ENCODE measurements around the gene ALPP.
"Not testable (repeated sequence)": the region's sequence is repeated elsewhere in the genome, so short reads cannot be mapped to it uniquely, and the experiment has no call there.

The ALPP gene

GRCh38 chr2:232364806-232365594, 13.6 kb upstream of the ALPP start:
- not testable (repeated sequence) for DNase-seq

- no peak for DNase-seq
Observed at GRCh38 chr2:232365621-232366321, 12.8 kb upstream of the ALPP start.

- DNase-seq, result not testable (repeated sequence)
Observed at GRCh38 chr2:232366461-232366860, 12.1 kb upstream of the ALPP start.

GRCh38 chr2:232367016-232367415, 11.5 kb upstream of the ALPP start:
- no peak for DNase-seq

DNA sequence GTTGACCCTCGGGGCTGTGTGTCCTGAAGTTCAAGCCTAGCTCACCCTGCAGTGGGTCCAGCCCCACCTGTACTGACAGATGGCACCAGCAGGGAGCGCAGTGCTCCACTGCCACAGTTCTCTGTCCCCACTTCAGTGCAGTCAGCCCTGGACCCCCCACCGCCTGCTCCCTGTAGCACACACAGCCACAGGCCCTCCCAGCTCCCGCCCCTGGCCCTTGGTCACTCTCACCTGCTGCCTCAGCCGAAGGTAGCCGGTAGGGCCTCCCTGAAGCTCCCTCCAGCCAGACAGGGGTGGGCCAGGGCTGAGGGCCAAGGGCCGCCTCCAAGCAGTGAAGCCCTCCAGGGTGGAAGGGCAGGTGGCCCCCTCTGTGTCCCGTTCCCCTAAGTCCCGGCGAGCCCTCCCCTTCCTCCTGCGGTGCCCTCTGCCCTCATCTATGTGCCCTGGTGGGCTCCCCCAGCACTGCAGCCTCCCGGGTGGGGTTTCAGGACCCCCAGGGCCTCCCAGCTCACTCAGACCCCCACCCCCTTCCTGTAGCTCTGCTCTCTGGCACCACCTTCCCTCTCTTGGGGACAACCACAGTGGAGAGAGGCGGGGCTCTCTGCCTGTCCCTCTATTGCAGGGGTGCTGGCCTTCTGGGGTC, 10.8 kb upstream of the ALPP start:
- no peak for DNase-seq

DNA sequence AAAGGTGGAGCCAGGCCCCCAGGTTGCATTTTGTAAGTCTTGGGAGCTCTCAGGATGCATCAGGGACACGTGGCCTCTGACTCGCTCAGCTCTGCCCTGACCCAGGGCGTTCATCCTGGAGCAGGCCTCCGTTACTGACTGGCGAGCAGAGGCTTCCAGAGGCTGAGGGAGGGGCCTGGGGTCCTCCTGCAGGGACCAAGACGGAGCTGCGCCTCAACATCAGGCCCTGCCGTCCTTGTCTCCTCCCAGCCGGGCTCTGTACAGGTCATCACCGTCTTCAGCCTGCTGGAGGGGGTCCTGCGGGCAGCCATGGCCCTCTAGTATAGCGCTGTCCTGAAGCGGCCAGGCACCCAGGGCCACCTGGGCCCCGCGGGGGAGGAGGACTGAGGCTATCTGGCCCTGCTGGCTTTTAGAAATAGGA, 10.2 kb upstream of the ALPP start:
- DNase-seq, result no peak

DNA sequence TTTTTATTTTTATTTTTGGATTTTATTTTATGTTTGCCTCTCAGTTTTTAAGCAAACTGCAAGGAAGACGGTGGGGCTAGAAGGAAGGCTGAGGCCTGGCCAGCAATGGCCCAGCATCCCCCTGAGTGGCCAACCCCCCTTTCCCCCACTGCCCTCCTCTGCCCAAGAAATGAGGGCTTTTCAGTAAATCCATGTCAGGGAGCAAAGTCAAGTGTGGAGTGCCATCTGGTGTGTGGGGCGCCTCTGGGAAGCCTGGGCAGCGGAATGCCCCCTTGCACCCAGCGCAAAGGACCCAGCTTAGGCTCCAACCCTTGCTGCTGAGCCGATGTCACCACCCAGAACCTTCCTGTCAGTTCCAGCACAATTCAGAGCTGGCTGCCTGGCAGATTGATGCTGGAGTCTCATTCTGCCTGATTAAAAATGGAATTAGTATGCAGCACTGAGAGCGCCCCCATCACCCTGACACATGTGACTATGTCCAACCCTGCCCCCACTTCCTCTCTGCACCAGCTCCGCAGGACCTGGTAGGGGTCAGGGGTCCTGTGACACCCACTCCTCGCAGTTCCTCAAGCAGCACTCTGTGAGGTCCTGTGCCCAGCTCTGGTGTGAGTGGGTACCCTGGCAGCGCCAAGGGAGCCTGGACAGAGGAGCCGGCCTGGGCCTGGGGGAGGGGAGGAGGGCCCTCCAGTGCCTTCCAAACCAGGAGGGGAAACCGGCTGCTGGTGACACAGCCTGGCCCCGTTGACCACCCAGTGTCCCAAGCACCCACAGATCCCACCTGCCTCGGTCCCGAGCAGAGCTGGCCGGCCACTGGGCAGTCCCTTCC, 9.2 kb upstream of the ALPP start:
- no peak for DNase-seq

GRCh38 chr2:232370007-232370406, 8.5 kb upstream of the ALPP start:
- DNase-seq, result not testable (repeated sequence)

DNA sequence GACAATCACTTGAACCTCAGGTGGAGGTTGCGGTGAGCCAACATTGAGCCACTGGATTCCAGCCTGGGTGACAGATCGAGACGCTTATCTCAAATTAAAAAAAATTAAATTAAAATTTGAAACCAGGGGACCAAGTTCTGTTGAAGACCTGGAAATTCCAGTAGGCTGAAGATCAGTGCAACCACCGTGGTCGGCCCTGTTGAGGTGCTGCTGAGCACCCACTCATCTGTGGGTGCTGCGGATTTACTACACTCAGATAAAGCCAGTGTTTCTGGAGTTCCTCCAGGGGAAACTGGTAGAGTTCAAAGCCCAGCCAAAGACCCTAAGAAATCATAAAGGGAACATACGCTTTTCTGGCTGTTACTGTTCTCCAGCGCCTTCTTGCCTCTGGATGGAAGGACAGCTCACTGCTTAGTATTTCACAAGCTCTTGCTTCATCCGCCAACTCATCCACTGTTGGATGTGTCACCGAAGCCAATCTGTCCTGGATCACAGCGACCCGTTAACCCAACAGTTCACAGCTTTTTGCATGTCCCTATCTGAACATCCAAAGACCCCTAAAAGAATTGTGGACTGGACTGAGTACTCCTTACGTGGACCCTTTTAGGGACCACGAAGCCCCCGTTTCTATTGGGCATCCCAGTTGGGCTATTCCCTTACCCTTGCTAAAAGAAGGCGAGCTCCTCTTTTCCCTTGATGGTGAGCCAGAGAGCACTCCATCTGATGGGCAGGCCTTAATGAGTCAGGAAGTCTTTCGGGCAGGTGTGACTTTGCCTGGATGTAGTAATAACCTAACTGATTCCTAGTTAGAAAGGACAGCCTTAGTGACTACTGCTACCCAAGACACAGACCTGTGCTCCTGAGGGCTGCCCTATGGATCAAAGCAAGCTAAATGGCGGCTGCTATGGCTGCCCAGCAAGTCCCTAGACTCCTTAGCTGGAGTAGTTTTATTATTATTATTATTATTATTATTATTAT, 6.0 kb upstream of the ALPP start:
- no peak for DNase-seq

- DNase-seq, result no peak
Observed at GRCh38 chr2:232374356-232374755, 4.2 kb upstream of the ALPP start.

DNA sequence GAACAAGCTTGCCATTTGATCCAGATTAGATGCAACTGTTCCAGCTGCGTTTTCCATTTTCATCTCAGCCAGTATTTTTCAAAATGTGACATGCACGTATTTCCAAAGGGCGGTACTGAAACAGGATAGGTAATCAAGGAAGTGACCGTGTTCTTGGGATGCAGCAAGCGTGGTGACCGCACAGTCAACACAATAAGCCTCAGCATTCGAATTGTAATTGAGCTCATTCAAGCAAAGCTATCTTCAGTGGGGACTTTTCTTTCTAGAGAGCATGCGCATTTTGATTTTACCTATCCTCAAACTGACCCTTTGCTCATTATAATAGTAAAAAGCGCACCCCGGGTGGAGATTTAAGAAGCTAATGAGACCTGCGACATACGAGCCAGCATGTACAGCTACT, 3.4 kb upstream of the ALPP start:
- no peak for DNase-seq

DNA sequence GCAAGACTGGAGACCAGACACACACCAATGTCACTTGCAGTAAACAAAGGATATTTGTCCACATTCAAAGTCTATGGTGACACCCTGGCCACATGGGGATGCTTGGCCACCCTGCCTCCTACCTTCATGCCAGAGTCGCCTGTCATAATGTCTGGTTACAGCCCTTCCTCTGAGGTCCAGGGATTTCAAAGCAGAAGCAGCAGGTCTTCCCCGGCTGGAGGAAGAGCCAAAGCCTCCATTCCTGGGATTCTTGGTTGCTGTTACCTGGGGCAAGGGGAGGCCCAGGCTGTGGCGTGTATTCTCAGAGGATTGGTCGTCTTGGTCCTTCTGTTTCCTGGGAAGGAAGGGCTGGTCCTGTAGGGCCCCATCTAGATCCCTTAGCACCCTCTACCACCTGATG, 2.3 kb upstream of the ALPP start:
- no peak for DNase-seq

DNA sequence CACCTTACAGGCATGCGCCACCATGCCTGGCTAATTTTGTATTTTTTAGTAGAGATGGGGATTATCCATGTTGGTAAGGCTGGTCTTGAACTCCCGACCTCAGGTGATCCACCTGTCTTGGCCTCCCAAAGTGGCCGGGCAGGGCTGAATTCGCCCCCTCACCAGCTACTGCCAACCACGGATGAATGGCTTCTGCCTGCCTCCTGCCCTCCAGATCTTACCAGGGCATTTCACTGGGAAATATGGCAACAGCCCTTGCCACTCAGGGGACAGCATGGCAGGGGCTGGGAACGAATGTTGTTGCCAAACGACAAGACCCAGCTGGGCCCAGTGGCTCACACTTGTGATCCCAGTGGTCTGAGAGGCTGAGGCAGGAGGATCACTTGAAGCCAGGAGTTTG, 1.8 kb upstream of the ALPP start:
- no peak for DNase-seq

DNA sequence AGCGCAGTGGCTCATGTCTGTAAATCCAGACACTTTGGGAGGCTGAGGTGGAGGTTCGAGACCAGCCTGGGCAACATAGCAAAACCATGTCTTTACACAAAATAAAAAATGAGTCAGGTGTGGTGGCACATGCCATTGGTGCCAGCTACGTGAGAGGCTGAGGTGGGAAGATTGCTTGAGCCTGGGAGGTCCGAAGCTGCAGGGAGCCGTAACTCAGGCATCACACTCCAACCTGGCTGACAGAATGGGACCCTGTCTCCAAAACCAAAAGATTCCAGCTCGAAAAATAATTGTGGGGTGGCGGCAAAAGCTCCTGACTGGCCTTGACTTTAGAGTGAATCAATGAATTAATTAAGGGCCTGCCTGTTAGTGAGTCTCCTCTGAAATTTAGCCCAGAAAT, 1.2 kb upstream of the ALPP start:
- DNase-seq, result no peak

DNA sequence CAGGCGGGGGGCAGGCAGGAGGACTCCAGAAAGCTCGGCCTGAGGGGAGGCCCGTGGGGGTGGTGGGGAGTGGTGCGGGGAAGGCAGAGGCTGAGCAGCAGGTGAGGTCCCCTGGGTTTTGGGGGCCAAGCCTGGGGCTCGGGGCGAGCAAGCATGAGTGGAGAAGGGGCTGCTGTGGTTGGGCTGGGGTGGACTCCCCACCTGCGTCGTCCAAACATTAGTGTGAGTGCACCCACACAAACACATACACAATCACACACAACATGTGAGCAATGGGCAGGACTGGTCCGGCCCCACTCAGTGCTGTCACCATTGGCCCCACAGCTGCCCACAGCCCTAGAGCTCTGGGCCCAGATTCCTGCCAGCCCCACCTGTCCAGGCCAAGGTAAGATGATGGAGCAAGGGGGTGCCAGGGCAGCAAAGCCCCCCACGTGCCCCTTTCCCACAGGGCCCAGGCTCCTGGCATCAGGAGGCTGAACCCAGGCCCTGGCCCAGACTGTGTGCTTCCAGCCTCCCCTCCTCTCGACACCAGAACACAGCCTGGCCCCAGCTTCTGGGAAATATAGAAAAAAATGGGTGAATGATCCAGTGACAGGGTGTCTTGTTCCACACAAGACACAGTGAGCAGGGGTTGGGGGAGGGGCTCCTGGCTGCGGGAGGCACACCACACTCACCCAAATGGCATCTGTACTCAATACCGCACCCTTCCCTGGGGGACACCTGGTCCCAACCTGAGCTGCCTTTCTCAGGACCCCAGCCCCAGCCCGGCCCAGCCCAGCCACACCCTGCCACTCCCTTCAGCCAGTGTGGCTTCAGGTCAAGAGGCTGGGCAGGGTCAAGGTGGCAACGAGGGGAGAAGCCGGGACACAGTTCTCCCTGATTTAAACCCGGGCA, 463 bp upstream of the ALPP start:
- DNase-seq, result no peak

DNA sequence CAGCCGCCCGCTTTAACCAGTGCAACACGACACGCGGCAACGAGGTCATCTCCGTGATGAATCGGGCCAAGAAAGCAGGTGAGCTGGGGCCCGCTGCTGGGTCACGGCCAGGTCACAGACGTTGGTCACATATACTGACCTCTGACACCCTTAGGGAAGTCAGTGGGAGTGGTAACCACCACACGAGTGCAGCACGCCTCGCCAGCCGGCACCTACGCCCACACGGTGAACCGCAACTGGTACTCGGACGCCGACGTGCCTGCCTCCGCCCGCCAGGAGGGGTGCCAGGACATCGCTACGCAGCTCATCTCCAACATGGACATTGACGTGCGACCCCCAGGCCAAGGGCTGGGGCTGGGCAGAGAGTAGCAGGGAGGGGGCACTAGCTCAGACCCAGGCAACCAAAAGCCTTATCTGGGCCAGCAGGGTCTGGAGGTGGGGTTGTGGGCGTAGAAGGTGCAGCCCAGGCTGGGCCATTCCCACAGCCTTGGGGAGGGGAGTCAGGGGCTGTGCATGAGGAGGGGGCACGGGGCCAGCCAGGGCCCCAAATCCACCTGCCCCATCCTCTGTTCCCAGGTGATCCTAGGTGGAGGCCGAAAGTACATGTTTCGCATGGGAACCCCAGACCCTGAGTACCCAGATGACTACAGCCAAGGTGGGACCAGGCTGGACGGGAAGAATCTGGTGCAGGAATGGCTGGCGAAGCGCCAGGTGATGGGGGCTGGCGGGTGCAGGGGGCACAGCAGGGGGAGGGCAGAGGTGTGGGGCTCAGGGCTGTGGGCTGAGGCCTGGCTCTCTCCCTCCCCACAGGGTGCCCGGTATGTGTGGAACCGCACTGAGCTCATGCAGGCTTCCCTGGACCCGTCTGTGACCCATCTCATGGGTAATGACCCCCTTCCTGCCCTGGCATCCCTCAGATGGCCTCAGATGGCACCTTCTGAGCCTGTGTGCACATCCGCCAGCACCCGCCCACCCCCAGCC, 1.3 kb downstream of the ALPP start:
- not testable (repeated sequence) for DNase-seq

DNA sequence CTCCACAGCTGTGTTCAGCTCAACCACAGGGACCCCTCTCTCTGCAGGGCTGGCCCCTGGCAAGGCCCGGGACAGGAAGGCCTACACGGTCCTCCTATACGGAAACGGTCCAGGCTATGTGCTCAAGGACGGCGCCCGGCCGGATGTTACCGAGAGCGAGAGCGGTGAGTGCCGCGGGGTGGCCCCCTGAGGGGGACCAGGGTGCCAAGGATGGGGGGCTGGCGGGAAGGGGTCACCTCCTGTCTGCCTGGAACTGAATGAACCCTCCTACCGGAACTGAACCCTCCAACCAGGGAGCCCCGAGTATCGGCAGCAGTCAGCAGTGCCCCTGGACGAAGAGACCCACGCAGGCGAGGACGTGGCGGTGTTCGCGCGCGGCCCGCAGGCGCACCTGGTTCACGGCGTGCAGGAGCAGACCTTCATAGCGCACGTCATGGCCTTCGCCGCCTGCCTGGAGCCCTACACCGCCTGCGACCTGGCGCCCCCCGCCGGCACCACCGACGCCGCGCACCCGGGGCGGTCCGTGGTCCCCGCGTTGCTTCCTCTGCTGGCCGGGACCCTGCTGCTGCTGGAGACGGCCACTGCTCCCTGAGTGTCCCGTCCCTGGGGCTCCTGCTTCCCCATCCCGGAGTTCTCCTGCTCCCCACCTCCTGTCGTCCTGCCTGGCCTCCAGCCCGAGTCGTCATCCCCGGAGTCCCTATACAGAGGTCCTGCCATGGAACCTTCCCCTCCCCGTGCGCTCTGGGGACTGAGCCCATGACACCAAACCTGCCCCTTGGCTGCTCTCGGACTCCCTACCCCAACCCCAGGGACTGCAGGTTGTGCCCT, 2.9 kb downstream of the ALPP start:
- not testable (repeated sequence) for DNase-seq

Measured in stimulated activated CD4-positive, alpha-beta T cell treated with anti-CD3 and anti-CD28 coated beads, Interleukin-4, amount 100 ng/mL, for 1 hour (primary cell).